Nephron progenitor cell (in vitro differentiated cells): ENCODE data around the gene JOSD2.
A peak's percentile ranks its signal among the peaks of the same experiment; 100 is the strongest.

ENCODE experiments used
- DNase-seq: peaks from one replicate; pipeline ENCODE4 v3.0.0; 2021
- H3K27ac Mint-ChIP-seq: 2 replicates; pipeline ENCODE4 v1.8.0; 2021; ENCODE audit warnings: mild to moderate bottlenecking, moderate library complexity, mixed read lengths
- H3K27me3 Mint-ChIP-seq: 2 replicates; pipeline ENCODE4 v1.8.0; 2021; ENCODE audit warnings: mild to moderate bottlenecking, low read depth, mixed read lengths; ENCODE audit not compliant: poor library complexity
- H3K36me3 Mint-ChIP-seq: 2 replicates; pipeline ENCODE4 v1.8.0; 2021; ENCODE audit warnings: low read depth, mixed read lengths
- H3K4me1 Mint-ChIP-seq: 2 replicates; pipeline ENCODE4 v1.8.0; 2021; ENCODE audit warnings: mixed read lengths
- H3K4me3 Mint-ChIP-seq: 2 replicates; pipeline ENCODE4 v1.8.0; 2021; ENCODE audit warnings: mild to moderate bottlenecking, moderate library complexity, mixed read lengths
- H3K9me3 Mint-ChIP-seq: 2 replicates; pipeline ENCODE4 v1.8.0; 2021; ENCODE audit warnings: mild to moderate bottlenecking, moderate library complexity, mixed read lengths
- TF ChIP-seq, protein P1 (sequence below): fragments of 200-600 bp; sonication (generic); IDR thresholded peaks from 2 replicates; pipeline ENCODE4 v1.5.0; 2021; ENCODE audit warnings: antibody characterized with exemption

Gene JOSD2

DNA sequence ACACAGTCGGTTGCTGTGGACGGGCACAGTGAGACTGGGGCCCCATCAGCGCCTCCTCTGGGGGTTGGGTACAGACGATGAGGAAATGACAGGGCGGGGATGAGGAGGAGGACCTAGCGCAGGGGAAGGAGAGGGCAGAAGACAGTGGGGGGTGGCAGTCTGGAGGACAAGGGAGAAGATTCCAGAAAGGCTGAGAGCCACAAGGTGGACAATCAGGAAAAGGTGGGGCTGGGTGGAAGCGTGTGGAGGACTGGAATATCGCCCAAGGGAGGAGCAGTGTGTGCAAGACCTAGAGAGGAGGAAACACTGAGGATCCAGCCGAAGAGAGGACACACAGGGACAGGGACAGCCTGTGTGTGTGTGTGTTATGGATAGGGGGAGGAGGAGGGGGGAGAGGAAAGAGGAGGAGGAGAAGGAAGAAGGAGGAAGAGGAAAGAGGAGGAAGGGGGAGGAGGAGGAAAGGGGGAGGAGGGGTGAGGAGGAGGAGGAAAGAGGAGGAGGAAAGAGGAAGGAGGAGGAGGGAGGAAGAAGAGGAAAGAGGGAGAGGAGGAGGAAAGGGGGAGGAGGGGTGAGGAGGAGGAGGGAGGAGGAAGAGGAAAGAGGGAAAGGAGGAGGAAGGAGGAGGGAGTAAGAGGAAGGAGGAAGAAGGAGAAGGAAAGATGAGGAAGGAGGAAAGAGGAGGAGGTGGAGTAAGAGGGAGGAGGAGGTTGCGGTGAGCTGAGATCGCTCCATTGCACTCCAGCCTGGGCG is 18.5 kb downstream of the JOSD2 start:
- peaks cover 45% of the 10 kb centered on the region for H3K4me1 Mint-ChIP-seq

DNA sequence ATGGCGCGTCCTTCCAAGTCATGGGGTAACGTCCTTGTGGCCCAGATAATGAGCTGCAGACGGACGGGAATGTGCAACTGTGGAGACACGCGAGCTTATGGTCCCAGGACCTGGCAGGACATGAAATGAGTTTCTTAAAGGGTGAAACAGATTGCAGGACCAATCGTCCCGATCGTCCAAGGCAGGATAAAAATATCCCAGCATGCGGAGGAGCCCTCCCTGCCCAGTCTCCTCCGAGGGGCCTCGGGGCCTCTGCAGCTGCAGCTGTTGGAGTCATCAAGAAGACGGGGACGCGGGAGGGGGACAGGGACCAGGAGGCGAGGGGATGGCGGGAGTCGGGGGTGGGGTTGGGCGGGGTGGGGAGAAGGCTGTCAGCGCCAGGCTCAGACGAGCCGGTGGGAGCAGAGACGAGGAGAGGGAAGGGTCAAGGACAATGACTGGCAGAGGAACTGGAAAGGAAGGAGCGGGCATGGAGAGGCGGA is 20.0 kb downstream of the JOSD2 start:
- H3K27ac Mint-ChIP-seq = peak overlapping the region; percentile 68

More for the DNA sequence above, 18.5 kb downstream of the JOSD2 start:
- no peak overlapping the region for H3K27ac Mint-ChIP-seq
- DNase-seq = no peak
- peaks cover 30% of the 10 kb centered on the region for H3K36me3 Mint-ChIP-seq
- no peaks in the 10 kb centered on the region for H3K27me3 Mint-ChIP-seq
- TF ChIP-seq, protein P1, sequence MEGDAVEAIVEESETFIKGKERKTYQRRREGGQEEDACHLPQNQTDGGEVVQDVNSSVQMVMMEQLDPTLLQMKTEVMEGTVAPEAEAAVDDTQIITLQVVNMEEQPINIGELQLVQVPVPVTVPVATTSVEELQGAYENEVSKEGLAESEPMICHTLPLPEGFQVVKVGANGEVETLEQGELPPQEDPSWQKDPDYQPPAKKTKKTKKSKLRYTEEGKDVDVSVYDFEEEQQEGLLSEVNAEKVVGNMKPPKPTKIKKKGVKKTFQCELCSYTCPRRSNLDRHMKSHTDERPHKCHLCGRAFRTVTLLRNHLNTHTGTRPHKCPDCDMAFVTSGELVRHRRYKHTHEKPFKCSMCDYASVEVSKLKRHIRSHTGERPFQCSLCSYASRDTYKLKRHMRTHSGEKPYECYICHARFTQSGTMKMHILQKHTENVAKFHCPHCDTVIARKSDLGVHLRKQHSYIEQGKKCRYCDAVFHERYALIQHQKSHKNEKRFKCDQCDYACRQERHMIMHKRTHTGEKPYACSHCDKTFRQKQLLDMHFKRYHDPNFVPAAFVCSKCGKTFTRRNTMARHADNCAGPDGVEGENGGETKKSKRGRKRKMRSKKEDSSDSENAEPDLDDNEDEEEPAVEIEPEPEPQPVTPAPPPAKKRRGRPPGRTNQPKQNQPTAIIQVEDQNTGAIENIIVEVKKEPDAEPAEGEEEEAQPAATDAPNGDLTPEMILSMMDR = no peak
- no peak overlapping the region for H3K4me3 Mint-ChIP-seq
- peaks cover 37% of the 10 kb centered on the region for H3K9me3 Mint-ChIP-seq

DNA sequence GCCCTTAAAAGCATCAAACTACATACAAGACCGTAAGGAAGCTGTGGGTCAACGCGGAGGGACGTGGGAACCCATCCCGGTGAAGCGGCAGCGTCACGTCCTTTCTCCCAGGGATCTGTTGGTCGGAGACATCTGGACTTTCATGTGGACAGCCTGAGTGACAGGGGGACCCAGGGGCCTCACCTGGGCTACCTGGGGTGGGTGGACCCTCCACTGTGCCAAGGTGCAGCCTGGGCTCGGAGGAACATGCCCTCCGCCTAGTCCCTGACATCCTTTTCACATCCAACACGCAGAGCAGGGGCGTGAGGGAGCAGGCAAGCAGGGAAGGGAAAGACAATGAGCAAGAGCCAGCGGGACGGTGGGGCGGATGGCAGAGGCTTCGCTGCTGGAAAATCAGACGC is 20.6 kb downstream of the JOSD2 start:
- TF ChIP-seq, protein P1 = no peak
- Mint-ChIP-seq H3K36me3 (peaks cover 45% of the 10 kb centered on the region), H3K4me1 (peaks cover 46% of the 10 kb centered on the region), H3K9me3 (peaks cover 55% of the 10 kb centered on the region), H3K27ac (no peak overlapping the region), H3K27me3 (peaks cover 3% of the 10 kb centered on the region), H3K4me3 (no peak overlapping the region)
- DNase-seq = no peak

More for the DNA sequence above, 20.0 kb downstream of the JOSD2 start:
- H3K27me3 Mint-ChIP-seq = no peaks in the 10 kb centered on the region
- peaks cover 40% of the 10 kb centered on the region for H3K36me3 Mint-ChIP-seq
- peaks cover 46% of the 10 kb centered on the region for H3K4me1 Mint-ChIP-seq
- H3K4me3 Mint-ChIP-seq = peak overlapping the region; percentile 51
- TF ChIP-seq, protein P1 = no peak
- H3K9me3 Mint-ChIP-seq = peaks cover 48% of the 10 kb centered on the region
- DNase-seq = no peak

DNA sequence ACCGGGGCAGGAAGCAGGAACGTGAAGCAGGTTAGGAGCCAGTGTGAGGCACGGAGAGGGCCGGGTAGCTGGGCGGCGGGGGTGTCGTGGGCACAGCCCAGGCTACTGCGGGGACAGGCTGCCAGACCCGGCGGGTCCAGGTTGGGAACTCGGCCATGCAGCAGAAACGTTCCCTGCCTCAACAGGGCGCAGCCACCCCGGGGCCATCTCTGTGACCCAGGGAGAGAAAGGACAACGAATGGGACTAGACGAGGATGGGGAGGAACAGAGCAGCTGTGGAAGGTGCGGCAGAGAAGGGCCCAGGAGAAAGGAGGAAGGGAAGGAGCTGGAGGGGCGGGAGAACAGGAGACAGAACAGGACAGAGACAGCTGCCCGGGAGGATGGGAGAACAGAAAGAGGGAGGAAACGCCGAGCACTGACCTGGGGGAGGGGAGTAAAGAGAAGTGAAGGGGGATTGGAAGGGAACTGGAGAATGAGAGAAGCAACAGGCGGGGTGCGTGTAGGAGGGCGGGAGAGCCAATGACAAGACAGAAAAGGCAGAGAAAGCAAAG is 21.5 kb downstream of the JOSD2 start:
- Mint-ChIP-seq H3K36me3 (peaks cover 50% of the 10 kb centered on the region), H3K27me3 (peaks cover 3% of the 10 kb centered on the region), H3K9me3 (peaks cover 58% of the 10 kb centered on the region), H3K4me1 (peaks cover 46% of the 10 kb centered on the region), H3K4me3 (peak overlapping the region; percentile 74), H3K27ac (no peak overlapping the region)
- TF ChIP-seq, protein P1 = no peak
- no peak for DNase-seq

DNA sequence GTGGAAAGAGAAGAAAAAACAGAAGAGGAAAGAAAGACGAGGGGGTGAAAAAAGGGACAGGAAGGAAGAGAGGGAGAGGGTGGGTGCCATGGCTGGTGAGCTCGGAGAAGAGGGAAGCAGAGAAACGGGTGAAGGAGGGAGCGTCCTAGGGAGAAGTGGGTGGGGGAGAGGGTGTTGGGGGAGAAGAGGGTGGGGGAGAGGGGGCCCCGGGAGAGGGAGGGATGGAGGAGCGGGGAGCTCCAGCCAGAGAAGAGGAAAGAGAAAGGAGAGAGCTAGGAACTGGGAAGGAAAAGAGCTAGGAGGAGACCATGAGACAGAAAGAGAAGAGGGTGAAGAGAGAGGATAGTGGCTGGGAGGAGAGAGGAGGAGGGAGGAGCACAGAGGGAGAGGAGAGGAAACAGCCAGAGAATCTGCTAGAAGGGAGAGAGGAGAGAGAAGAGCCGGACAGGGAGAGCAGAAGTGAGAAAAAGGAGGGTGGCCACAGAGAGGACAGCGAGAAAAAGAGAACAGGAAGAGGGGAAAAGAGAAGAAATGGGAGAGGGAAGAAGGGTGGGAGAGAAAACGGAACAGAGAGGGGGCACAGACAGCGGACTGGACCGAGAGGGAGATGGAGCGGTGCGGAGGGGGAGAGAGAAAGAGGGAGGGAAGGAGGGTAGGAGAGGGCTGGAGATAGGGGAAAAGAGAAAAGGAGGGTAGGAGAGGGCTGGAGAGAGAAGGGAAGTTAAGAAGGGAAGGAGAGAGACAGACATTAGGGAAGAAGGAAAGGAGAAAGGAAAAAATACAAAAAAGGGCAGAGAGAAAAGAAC is 22.4 kb downstream of the JOSD2 start:
- Mint-ChIP-seq H3K4me3 (peak overlapping the region; percentile 74), H3K36me3 (peaks cover 51% of the 10 kb centered on the region), H3K9me3 (peaks cover 58% of the 10 kb centered on the region), H3K27me3 (peaks cover 3% of the 10 kb centered on the region), H3K4me1 (peaks cover 46% of the 10 kb centered on the region), H3K27ac (peak overlapping the region; percentile 55)
- no peak for DNase-seq
- TF ChIP-seq, protein P1 = no peak
